H1 (cell line): ENCODE results near the gene ZC3H14. TPM values are rescaled to one million over a fixed set of nuclear protein-coding genes. Genes with fewer than 3 reads are reported as not detected.

ENCODE experiments used
- ATF3 ChIP-seq: IDR thresholded peaks from 2 replicates; pipeline ENCODE4 v1.6.1; 2011; ENCODE audit warnings: low read depth, mild to moderate bottlenecking, low read length; ENCODE audit not compliant: insufficient read depth
- CBX8 ChIP-seq: fragments of 300-800, 300-1000 bp; sonication (generic); IDR thresholded peaks from 2 replicates; pipeline ENCODE4 v1.7.1; 2016; ENCODE audit warnings: low read depth, low read length, borderline replicate concordance
- CREB1 ChIP-seq: IDR thresholded peaks from 2 replicates; pipeline ENCODE4 v1.6.1; 2012; ENCODE audit warnings: inconsistent platforms
- CTBP2 ChIP-seq: IDR thresholded peaks from 2 replicates; pipeline ENCODE4 v1.7.0; 2011; ENCODE audit warnings: borderline replicate concordance, mild to moderate bottlenecking, moderate library complexity, mixed read lengths, low read length; ENCODE audit not compliant: insufficient read depth, insufficient read length
- E2F6 ChIP-seq: IDR thresholded peaks from 2 replicates; pipeline ENCODE4 v1.6.1; 2012; ENCODE audit warnings: inconsistent platforms
- EGR1 ChIP-seq: IDR thresholded peaks from 2 replicates; pipeline ENCODE4 v1.6.1; 2011; ENCODE audit warnings: low read depth, low read length, borderline replicate concordance
- KDM4A ChIP-seq: IDR thresholded peaks from one replicate; pipeline ENCODE4 v1.7.1; 2012; ENCODE audit warnings: low read depth, mild to moderate bottlenecking, moderate library complexity, low read length, inconsistent platforms; ENCODE audit not compliant: severe bottlenecking
- POU5F1 ChIP-seq: IDR thresholded peaks from 2 replicates; pipeline ENCODE4 v1.6.1; 2011; ENCODE audit warnings: low read depth, mild to moderate bottlenecking, low read length, moderate library complexity
- RAD21 ChIP-seq, 2 experiments: IDR thresholded peaks in 1 of 2; conservative IDR thresholded peaks in 1 of 2; 2 replicates each; pipeline ENCODE4 v1.6.1; 2011; ENCODE audit warnings: low read depth in 2 of 2, low read length in 2 of 2, improper control_type of control experiment in 1 of 2, inconsistent platforms in 1 of 2, mild to moderate bottlenecking in 1 of 2, moderate library complexity in 1 of 2
- TAF1 ChIP-seq: IDR thresholded peaks from 2 replicates; pipeline ENCODE4 v1.6.1; 2011; ENCODE audit warnings: mild to moderate bottlenecking, low read depth, low read length
- TAF7 ChIP-seq: optimal IDR thresholded peaks from 2 replicates; pipeline ENCODE3; 2011; ENCODE audit warnings: low read depth, mild to moderate bottlenecking, inconsistent platforms, low read length, moderate library complexity, borderline replicate concordance
- TBP ChIP-seq: IDR thresholded peaks from 2 replicates; pipeline ENCODE4 v1.6.1; 2011; ENCODE audit warnings: low read depth, low read length, improper control_type of control experiment
- polyA plus RNA-seq, 7 experiments: library from polyadenylated mRNA; depleted of rRNA in 3 of 7; stranded (reverse) in 5 of 7; unstranded in 2 of 7; fragments of >200 nt in 5 of 7; fragments of 200-250 nt in 2 of 7; gene quantifications; 1 replicate in 5 of 7; 2 replicates in 1 of 7; 4 replicates in 1 of 7; pipeline versions ENCODE4 v1.2.1 to v1.2.3, GENCODE V29; 2011 to 2013; ENCODE audit warnings: missing spikeins in 2 of 7, mixed read lengths in 2 of 7
- total RNA-seq: library from RNA; stranded (reverse); fragmentation: NEBNext Ultra II Directional; extraction: Animal tissue kit (Norgen Biotek cat#: 25700); gene quantifications from 2 replicates; pipeline ENCODE4 v1.2.1, GENCODE V29; 2021

Gene ZC3H14
- total and polyA plus RNA-seq, 2 of the 8 experiments (the other 6 are each of a cell fraction or from before 2014, with no cell fraction given): 86.0 to 99.1 TPM

- TF ChIP-seq CBX8 (no peak), POU5F1 (no peak), RAD21 (IDR thresholded peaks at IDR 0.05 in 1 of 2, conservative IDR thresholded peaks at IDR 0.05 in 1 of 2; ENCODE audit: low read depth in 2 of 2, low read length in 2 of 2) (no peak), TBP (no peak), EGR1 (no peak), E2F6 (no peak), KDM4A (no peak), CTBP2 (no peak), CREB1 (no peak), ATF3 (no peak), TAF1 (no peak), TAF7 (no peak)
- TF ChIP-seq, all 59 proteins: peak for 0
Measured at GRCh38 chr14:88576222-88576621, 13.4 kb downstream of the ZC3H14 start (continued).
